ENCODE data around the gene PLA2G6. TPM values are rescaled to one million over a fixed set of nuclear protein-coding genes. Genes with fewer than 3 reads are reported as not detected.

PLA2G6 gene
- total RNA-seq, 1 experiment from 2014 or later = 18.7 TPM

- no peak overlapping the region for H3K27ac Mint-ChIP-seq (ENCODE audit: unreplicated experiment)
- H3K4me3 ChIP-seq (ENCODE audit: low read depth, low read length) = no peak overlapping the region
- H3K36me3 Mint-ChIP-seq (ENCODE audit: insufficient read depth, unreplicated experiment) = peaks cover 5% of the 10 kb centered on the region
- intact Hi-C loops (cut with micrococcal nuclease; ENCODE audit: unreplicated experiment) = no loop called here
- H3K4me3 Mint-ChIP-seq (ENCODE audit: unreplicated experiment) = no peak overlapping the region
- H3K27me3 ChIP-seq (replicated peaks; ENCODE audit: control insufficient read depth, insufficient read depth, low read length) = no peaks in the 10 kb centered on the region
- ChIA-PET CTCF (no interaction called here), POLR2A (no interaction called here)
- BruUV-seq (replicated peaks) = no TSS peak
- DNase-seq = no peak
- H3K4me1 ChIP-seq = no peaks in the 10 kb centered on the region
- no peaks in the 10 kb centered on the region for H3K27me3 Mint-ChIP-seq (ENCODE audit: insufficient read depth, unreplicated experiment)
- no peak for TF ChIP-seq CTCF (IDR thresholded peaks at IDR 0.05; ENCODE audit: insufficient read depth in 1 of 2, low read depth in 1 of 2, low read length in 1 of 2, severe bottlenecking in 1 of 2, unreplicated experiment in 1 of 2)
- H3K9me3 ChIP-seq = no peaks in the 10 kb centered on the region
- H3K4me1 Mint-ChIP-seq (ENCODE audit: low read depth, unreplicated experiment) = no peaks in the 10 kb centered on the region
- H3K9me3 Mint-ChIP-seq (ENCODE audit: unreplicated experiment) = no peaks in the 10 kb centered on the region
- H3K36me3 ChIP-seq (ENCODE audit: control insufficient read depth, insufficient read depth, low read length) = no peaks in the 10 kb centered on the region; the same call in 1 of the 2 replicates
These were observed 48.8 kb downstream of the PLA2G6 start for GRCh38 chr22:38132794-38133193.

GRCh38 chr22:38132136-38132535 is 49.5 kb downstream of the PLA2G6 start:
- POLR2A ChIA-PET = no interaction called here
- CTCF ChIA-PET = no interaction called here
- no peaks in the 10 kb centered on the region for H3K36me3 Mint-ChIP-seq (ENCODE audit: insufficient read depth, unreplicated experiment)
- H3K27ac Mint-ChIP-seq (ENCODE audit: unreplicated experiment) = no peak overlapping the region
- H3K27me3 Mint-ChIP-seq (ENCODE audit: insufficient read depth, unreplicated experiment) = no peaks in the 10 kb centered on the region
- H3K4me1 Mint-ChIP-seq (ENCODE audit: low read depth, unreplicated experiment) = no peaks in the 10 kb centered on the region
- H3K4me3 ChIP-seq (ENCODE audit: low read depth, low read length) = no peak overlapping the region
- no peaks in the 10 kb centered on the region for H3K9me3 Mint-ChIP-seq (ENCODE audit: unreplicated experiment)
- no peak overlapping the region for H3K4me3 Mint-ChIP-seq (ENCODE audit: unreplicated experiment)
- H3K9me3 ChIP-seq = no peaks in the 10 kb centered on the region
- DNase-seq = no peak
- no peaks in the 10 kb centered on the region; the same call in 1 of the 2 replicates for H3K36me3 ChIP-seq (ENCODE audit: control insufficient read depth, insufficient read depth, low read length)
- no peaks in the 10 kb centered on the region for H3K27me3 ChIP-seq (replicated peaks; ENCODE audit: control insufficient read depth, insufficient read depth, low read length)
- H3K4me1 ChIP-seq = no peaks in the 10 kb centered on the region
- no peak for TF ChIP-seq CTCF (IDR thresholded peaks at IDR 0.05; ENCODE audit: insufficient read depth in 1 of 2, low read depth in 1 of 2, low read length in 1 of 2, severe bottlenecking in 1 of 2, unreplicated experiment in 1 of 2)
- no TSS peak for BruUV-seq (replicated peaks)
- intact Hi-C loops (cut with micrococcal nuclease; ENCODE audit: unreplicated experiment) = no loop called here

- no peaks in the 10 kb centered on the region for H3K4me1 Mint-ChIP-seq (ENCODE audit: low read depth, unreplicated experiment)
- BruUV-seq (replicated peaks) = no TSS peak
- no peak overlapping the region for H3K27ac Mint-ChIP-seq (ENCODE audit: unreplicated experiment)
- CTCF ChIA-PET = no interaction called here
- no peaks in the 10 kb centered on the region for H3K9me3 ChIP-seq
- TF ChIP-seq CTCF (IDR thresholded peaks at IDR 0.05; ENCODE audit: insufficient read depth in 1 of 2, low read depth in 1 of 2, low read length in 1 of 2, severe bottlenecking in 1 of 2, unreplicated experiment in 1 of 2) = no peak
- intact Hi-C loops (cut with micrococcal nuclease; ENCODE audit: unreplicated experiment) = no loop called here
- H3K27me3 ChIP-seq (replicated peaks; ENCODE audit: control insufficient read depth, insufficient read depth, low read length) = no peaks in the 10 kb centered on the region
- no peak for DNase-seq
- H3K9me3 Mint-ChIP-seq (ENCODE audit: unreplicated experiment) = no peaks in the 10 kb centered on the region
- POLR2A ChIA-PET = no interaction called here
- H3K36me3 Mint-ChIP-seq (ENCODE audit: insufficient read depth, unreplicated experiment) = no peaks in the 10 kb centered on the region
- H3K36me3 ChIP-seq (ENCODE audit: control insufficient read depth, insufficient read depth, low read length) = no peaks in the 10 kb centered on the region; the same call in 1 of the 2 replicates
- no peaks in the 10 kb centered on the region for H3K4me1 ChIP-seq
- no peaks in the 10 kb centered on the region for H3K27me3 Mint-ChIP-seq (ENCODE audit: insufficient read depth, unreplicated experiment)
- H3K4me3 ChIP-seq (ENCODE audit: low read depth, low read length) = no peak overlapping the region
- no peak overlapping the region for H3K4me3 Mint-ChIP-seq (ENCODE audit: unreplicated experiment)
These were observed 50.2 kb downstream of the PLA2G6 start for GRCh38 chr22:38131399-38131798.

All from Caco-2 (cell line).